ENCODE measurements around the gene PIGO.
A peak's percentile ranks its signal among the peaks of the same experiment; 100 is the strongest.

The PIGO gene

DNA sequence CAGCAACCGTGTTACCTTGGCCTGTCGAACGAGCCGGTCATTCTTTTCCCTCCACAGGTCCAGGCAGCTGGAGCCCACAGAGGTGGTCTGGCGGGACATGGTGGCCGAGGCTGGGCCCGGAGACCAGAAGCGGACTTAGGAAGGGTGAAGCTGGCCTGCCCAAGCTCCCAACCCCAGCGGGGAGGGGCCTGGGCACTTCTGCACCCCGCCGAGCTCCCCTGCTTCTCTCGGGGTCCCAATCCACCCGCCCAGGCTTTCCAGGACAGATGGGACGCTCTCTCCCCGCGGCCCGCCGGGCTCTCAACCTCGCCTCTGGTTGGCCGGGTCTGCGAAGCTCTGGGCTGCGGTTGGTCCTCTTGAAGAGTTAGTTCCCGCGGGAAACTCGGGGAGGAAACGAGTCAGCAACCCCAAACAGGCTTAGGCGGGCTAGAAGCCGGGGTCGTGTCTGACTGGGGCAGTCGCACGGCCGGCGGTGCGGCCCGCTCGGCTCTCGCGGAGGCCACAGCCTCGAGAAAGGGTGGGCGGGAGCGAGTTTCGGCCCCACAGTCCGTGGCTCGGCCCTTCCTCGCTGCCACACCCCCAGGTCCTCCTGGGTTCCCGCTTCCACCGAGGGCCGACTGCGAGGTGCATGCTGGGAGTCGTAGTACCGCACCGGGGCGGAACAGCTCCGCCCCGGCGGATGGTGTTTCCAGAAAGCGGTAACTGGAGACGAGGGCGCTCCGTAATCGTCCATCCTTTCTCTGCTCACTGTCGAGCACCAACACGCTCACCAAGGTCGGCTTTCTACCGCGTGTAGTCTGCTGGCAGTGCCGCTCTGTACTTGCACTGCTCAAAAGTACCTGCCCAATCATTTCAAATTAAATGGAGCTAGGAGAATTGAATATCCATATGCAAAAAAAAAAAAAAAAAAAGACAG, 16.7 kb downstream of the PIGO start, which contains the start of gene FANCG:
FANCG (minus strand) TSS at position 517 of the 916 bp plus-strand sequence; CDS start at position 99, 418 bp downstream.
- Histone ChIP-seq H3K27me3 (ENCODE audit: insufficient read depth, poor library complexity, severe bottlenecking) (no peaks in the 10 kb centered on the region), H3K27ac (replicated peaks) (peak within 1 kb of the TSS; percentile 98), H3K4me3 (replicated peaks; ENCODE audit: insufficient read depth, low read length) (peak within 1 kb of the TSS; percentile 73)
- TF ChIP-seq, protein P1, sequence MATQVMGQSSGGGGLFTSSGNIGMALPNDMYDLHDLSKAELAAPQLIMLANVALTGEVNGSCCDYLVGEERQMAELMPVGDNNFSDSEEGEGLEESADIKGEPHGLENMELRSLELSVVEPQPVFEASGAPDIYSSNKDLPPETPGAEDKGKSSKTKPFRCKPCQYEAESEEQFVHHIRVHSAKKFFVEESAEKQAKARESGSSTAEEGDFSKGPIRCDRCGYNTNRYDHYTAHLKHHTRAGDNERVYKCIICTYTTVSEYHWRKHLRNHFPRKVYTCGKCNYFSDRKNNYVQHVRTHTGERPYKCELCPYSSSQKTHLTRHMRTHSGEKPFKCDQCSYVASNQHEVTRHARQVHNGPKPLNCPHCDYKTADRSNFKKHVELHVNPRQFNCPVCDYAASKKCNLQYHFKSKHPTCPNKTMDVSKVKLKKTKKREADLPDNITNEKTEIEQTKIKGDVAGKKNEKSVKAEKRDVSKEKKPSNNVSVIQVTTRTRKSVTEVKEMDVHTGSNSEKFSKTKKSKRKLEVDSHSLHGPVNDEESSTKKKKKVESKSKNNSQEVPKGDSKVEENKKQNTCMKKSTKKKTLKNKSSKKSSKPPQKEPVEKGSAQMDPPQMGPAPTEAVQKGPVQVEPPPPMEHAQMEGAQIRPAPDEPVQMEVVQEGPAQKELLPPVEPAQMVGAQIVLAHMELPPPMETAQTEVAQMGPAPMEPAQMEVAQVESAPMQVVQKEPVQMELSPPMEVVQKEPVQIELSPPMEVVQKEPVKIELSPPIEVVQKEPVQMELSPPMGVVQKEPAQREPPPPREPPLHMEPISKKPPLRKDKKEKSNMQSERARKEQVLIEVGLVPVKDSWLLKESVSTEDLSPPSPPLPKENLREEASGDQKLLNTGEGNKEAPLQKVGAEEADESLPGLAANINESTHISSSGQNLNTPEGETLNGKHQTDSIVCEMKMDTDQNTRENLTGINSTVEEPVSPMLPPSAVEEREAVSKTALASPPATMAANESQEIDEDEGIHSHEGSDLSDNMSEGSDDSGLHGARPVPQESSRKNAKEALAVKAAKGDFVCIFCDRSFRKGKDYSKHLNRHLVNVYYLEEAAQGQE (IDR thresholded peaks at IDR 0.05; ENCODE audit: insufficient replicate concordance, low read depth): peak; percentile 25
- TF ChIP-seq, protein P2, sequence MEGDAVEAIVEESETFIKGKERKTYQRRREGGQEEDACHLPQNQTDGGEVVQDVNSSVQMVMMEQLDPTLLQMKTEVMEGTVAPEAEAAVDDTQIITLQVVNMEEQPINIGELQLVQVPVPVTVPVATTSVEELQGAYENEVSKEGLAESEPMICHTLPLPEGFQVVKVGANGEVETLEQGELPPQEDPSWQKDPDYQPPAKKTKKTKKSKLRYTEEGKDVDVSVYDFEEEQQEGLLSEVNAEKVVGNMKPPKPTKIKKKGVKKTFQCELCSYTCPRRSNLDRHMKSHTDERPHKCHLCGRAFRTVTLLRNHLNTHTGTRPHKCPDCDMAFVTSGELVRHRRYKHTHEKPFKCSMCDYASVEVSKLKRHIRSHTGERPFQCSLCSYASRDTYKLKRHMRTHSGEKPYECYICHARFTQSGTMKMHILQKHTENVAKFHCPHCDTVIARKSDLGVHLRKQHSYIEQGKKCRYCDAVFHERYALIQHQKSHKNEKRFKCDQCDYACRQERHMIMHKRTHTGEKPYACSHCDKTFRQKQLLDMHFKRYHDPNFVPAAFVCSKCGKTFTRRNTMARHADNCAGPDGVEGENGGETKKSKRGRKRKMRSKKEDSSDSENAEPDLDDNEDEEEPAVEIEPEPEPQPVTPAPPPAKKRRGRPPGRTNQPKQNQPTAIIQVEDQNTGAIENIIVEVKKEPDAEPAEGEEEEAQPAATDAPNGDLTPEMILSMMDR (IDR thresholded peaks at IDR 0.05; ENCODE audit: insufficient read depth, low read length): no peak
- TF ChIP-seq SPI1 (IDR thresholded peaks at IDR 0.05; ENCODE audit: borderline replicate concordance, low read depth) (peak; percentile 5; the same call in 1 of the 2 replicates), POLR2AphosphoS5 (IDR thresholded peaks at IDR 0.05; ENCODE audit: low read depth) (peak; percentile 88), GABPA (IDR thresholded peaks at IDR 0.05; ENCODE audit: low read depth) (peak; percentile 77)
- DNase-seq (ENCODE audit: low read depth in 1 of 2, low spot score in 1 of 2): peak; percentile 82 to 94

GRCh38 chr9:35079041-35079425, 17.4 kb downstream of the PIGO start:
- H3K27ac ChIP-seq (replicated peaks): peak overlapping the region; percentile 98
- TF ChIP-seq, protein P2 (IDR thresholded peaks at IDR 0.05; ENCODE audit: insufficient read depth, low read length): no peak
- peak overlapping the region; percentile 73 for H3K4me3 ChIP-seq (replicated peaks; ENCODE audit: insufficient read depth, low read length)
- DNase-seq (ENCODE audit: low read depth in 1 of 2, low spot score in 1 of 2): peak in 1 of 2 experiments; percentile 18
- no peaks in the 10 kb centered on the region for H3K27me3 ChIP-seq (ENCODE audit: insufficient read depth, poor library complexity, severe bottlenecking)

- no peak for TF ChIP-seq GABPA (IDR thresholded peaks at IDR 0.05; ENCODE audit: low read depth)
- TF ChIP-seq, protein P1 (IDR thresholded peaks at IDR 0.05; ENCODE audit: insufficient replicate concordance, low read depth): no peak
- DNase-seq (ENCODE audit: low read depth in 1 of 2, low spot score in 1 of 2): no peak
- Histone ChIP-seq H3K27me3 (ENCODE audit: insufficient read depth, poor library complexity, severe bottlenecking) (no peaks in the 10 kb centered on the region), H3K27ac (replicated peaks) (no peak overlapping the region; the same call in 1 of the 2 replicates), H3K4me3 (replicated peaks; ENCODE audit: insufficient read depth, low read length) (peak overlapping the region; percentile 73; the same call in 1 of the 2 replicates)
Observed at GRCh38 chr9:35078066-35078465, 18.3 kb downstream of the PIGO start.

- Histone ChIP-seq H3K27ac (replicated peaks) (no peak overlapping the region), H3K27me3 (ENCODE audit: insufficient read depth, poor library complexity, severe bottlenecking) (no peaks in the 10 kb centered on the region), H3K4me3 (replicated peaks; ENCODE audit: insufficient read depth, low read length) (no peak overlapping the region)
- no peak for DNase-seq (ENCODE audit: low read depth in 1 of 2, low spot score in 1 of 2)
- TF ChIP-seq, protein P2 (IDR thresholded peaks at IDR 0.05; ENCODE audit: insufficient read depth, low read length): no peak
- TF ChIP-seq, protein P1 (IDR thresholded peaks at IDR 0.05; ENCODE audit: insufficient replicate concordance, low read depth): no peak
- TF ChIP-seq POLR2AphosphoS5 (IDR thresholded peaks at IDR 0.05; ENCODE audit: low read depth): no peak
- TF ChIP-seq GABPA (IDR thresholded peaks at IDR 0.05; ENCODE audit: low read depth): no peak
- TF ChIP-seq SPI1 (IDR thresholded peaks at IDR 0.05; ENCODE audit: borderline replicate concordance, low read depth): no peak
Observed at GRCh38 chr9:35076848-35077247, 19.5 kb downstream of the PIGO start.

Measured in HL-60 (cell line).